Mesenchymal stem cell (in vitro differentiated cells and primary cell): ENCODE results near the gene TMEM51.

Experiments used
- DNase-seq: peaks from one replicate; pipeline ENCODE4 v3.0.0-alpha.2; 2013
- H2AFZ ChIP-seq: one replicate; pipeline ENCODE4 v1.6.1; 2013; ENCODE audit warnings: low read depth, mild to moderate bottlenecking, control low read depth, inconsistent platforms, low read length, moderate library complexity
- H2AK5ac ChIP-seq: 2 replicates; pipeline ENCODE4 v1.6.1; 2013; ENCODE audit warnings: low read length, moderate library complexity, mild to moderate bottlenecking, inconsistent platforms; ENCODE audit not compliant: severe bottlenecking
- H2BK120ac ChIP-seq: one replicate; pipeline ENCODE4 v1.6.1; 2013; ENCODE audit warnings: low read depth, mild to moderate bottlenecking, inconsistent platforms, low read length, moderate library complexity
- H2BK12ac ChIP-seq, 2 experiments: one replicate each; pipeline ENCODE4 v1.6.1; 2013; ENCODE audit warnings: inconsistent platforms in 2 of 2, low read length in 2 of 2, mild to moderate bottlenecking in 2 of 2, moderate library complexity in 2 of 2, control low read depth in 1 of 2
- H2BK15ac ChIP-seq: one replicate; pipeline ENCODE4 v1.6.1; 2013; ENCODE audit warnings: mild to moderate bottlenecking, low read depth, inconsistent platforms; ENCODE audit not compliant: poor library complexity, severe bottlenecking
- H2BK5ac ChIP-seq: 2 replicates; pipeline ENCODE4 v1.6.1; 2013; ENCODE audit warnings: low read depth, mild to moderate bottlenecking, low read length, control low read depth, inconsistent platforms; ENCODE audit not compliant: poor library complexity, severe bottlenecking
- H3K14ac ChIP-seq, 2 experiments: one replicate each; pipeline ENCODE4 v1.6.1; 2013; ENCODE audit warnings: inconsistent platforms in 2 of 2, low read length in 2 of 2, control low read depth in 1 of 2, mild to moderate bottlenecking in 1 of 2, moderate library complexity in 1 of 2
- H3K18ac ChIP-seq, 2 experiments: one replicate each; pipeline ENCODE4 v1.6.1; 2013; ENCODE audit warnings: inconsistent platforms in 2 of 2, low read length in 2 of 2, control low read depth in 1 of 2, low read depth in 1 of 2, mild to moderate bottlenecking in 1 of 2
- H3K23ac ChIP-seq, 2 experiments: one replicate each; pipeline ENCODE4 v1.6.1; 2013; ENCODE audit warnings: inconsistent platforms in 2 of 2, low read length in 2 of 2, mild to moderate bottlenecking in 2 of 2, moderate library complexity in 2 of 2, control low read depth in 1 of 2
- H3K27ac ChIP-seq: 2 replicates; pipeline ENCODE4 v1.5.1; 2013; ENCODE audit warnings: mild to moderate bottlenecking, moderate library complexity, low read length, control low read depth, inconsistent platforms; ENCODE audit not compliant: poor library complexity, severe bottlenecking
- H3K27me3 ChIP-seq, 2 experiments: 2 replicates each; pipeline versions ENCODE4 v1.6.1 to v1.7.0; 2013; ENCODE audit warnings: low read length in 2 of 2, mild to moderate bottlenecking in 2 of 2, moderate library complexity in 2 of 2, control low read depth in 1 of 2, inconsistent platforms in 1 of 2; ENCODE audit not compliant: control insufficient read depth in 1 of 2, insufficient read depth in 1 of 2
- H3K36me3 ChIP-seq, 2 experiments: 2 replicates each; pipeline versions ENCODE4 v1.6.1 to v1.7.0; 2013; ENCODE audit warnings: low read length in 2 of 2, control low read depth in 1 of 2, inconsistent platforms in 1 of 2, low read depth in 1 of 2, mild to moderate bottlenecking in 1 of 2; ENCODE audit not compliant: insufficient read depth in 2 of 2, control insufficient read depth in 1 of 2
- H3K4ac ChIP-seq, 2 experiments: one replicate each; pipeline ENCODE4 v1.6.1; 2013; ENCODE audit warnings: inconsistent platforms in 2 of 2, low read length in 2 of 2, mild to moderate bottlenecking in 2 of 2, moderate library complexity in 2 of 2, control low read depth in 1 of 2, low read depth in 1 of 2
- H3K4me1 ChIP-seq: 2 replicates; pipeline ENCODE4 v1.6.1; 2013; ENCODE audit warnings: low read depth, low read length, control low read depth; ENCODE audit not compliant: control insufficient read depth, insufficient read depth
- H3K4me2 ChIP-seq: 2 replicates; pipeline ENCODE4 v1.6.1; 2013; ENCODE audit warnings: low read length, mild to moderate bottlenecking, inconsistent platforms; ENCODE audit not compliant: poor library complexity, severe bottlenecking
- H3K4me3 ChIP-seq, 2 experiments: 2 replicates each; pipeline versions ENCODE4 v1.5.1 to v1.7.0; 2013; ENCODE audit warnings: low read length in 2 of 2, mild to moderate bottlenecking in 2 of 2, control low read depth in 1 of 2, low read depth in 1 of 2; ENCODE audit not compliant: insufficient read depth in 1 of 2
- H3K79me1 ChIP-seq: replicated peaks from 2 replicates; pipeline ENCODE4 v1.6.1; 2013; ENCODE audit warnings: mild to moderate bottlenecking, control low read depth, low read length, inconsistent platforms; ENCODE audit not compliant: poor library complexity, severe bottlenecking
- H3K9ac ChIP-seq: 2 replicates; pipeline ENCODE4 v1.7.0; 2013; ENCODE audit warnings: mild to moderate bottlenecking, low read length, moderate library complexity
- H3K9me3 ChIP-seq: 2 replicates; pipeline ENCODE4 v1.7.0; 2013; ENCODE audit warnings: mild to moderate bottlenecking, low read length; ENCODE audit not compliant: control insufficient read depth
- H4K8ac ChIP-seq: one replicate; pipeline ENCODE4 v1.6.1; 2013; ENCODE audit warnings: inconsistent platforms, mild to moderate bottlenecking, low read length, moderate library complexity
- H4K91ac ChIP-seq: one replicate; pipeline ENCODE4 v1.6.1; 2013; ENCODE audit warnings: mild to moderate bottlenecking, low read length, inconsistent platforms
- WGBS: methylation state at CpG from one replicate; pipeline ENCODE4 v1.1.7; 2013; ENCODE audit warnings: mixed read lengths; 5-methylcytosine and 5-hydroxymethylcytosine counted together

The TMEM51 gene

GRCh38 chr1:15195420-15196052 is 42.0 kb downstream of the TMEM51 start:
- H3K9ac ChIP-seq = no peak overlapping the region

GRCh38 chr1:15196069-15196468 is 42.5 kb downstream of the TMEM51 start:
- Histone ChIP-seq H3K9me3 (no peaks in the 10 kb centered on the region), H3K4me3 (no peak overlapping the region), H2BK5ac (no peak overlapping the region), H3K4ac (no peak overlapping the region), H2AFZ (no peak overlapping the region), H3K4me2 (no peak overlapping the region), H3K79me1 (peaks cover 43% of the 10 kb centered on the region), H4K91ac (no peak overlapping the region), H3K18ac (no peak overlapping the region), H2BK12ac (no peak overlapping the region), H2BK120ac (no peak overlapping the region), H3K36me3 (peaks cover 0 to 3% of the 10 kb centered on the region in 2 experiments), H3K23ac (no peak overlapping the region), H2BK15ac (no peak overlapping the region), H3K4me1 (peaks cover 37% of the 10 kb centered on the region), H4K8ac (no peak overlapping the region), H3K14ac (peak overlapping the region in 1 of 2 experiments; percentile 39), H3K27me3 (peaks cover 0 to 8% of the 10 kb centered on the region in 2 experiments), H2AK5ac (no peak overlapping the region), H3K27ac (no peak overlapping the region), H3K9ac (no peak overlapping the region)
- 89% methylated on average over 9 of the region's 9 CpGs for WGBS
- DNase-seq = no peak

More at GRCh38 chr1:15195420-15196052, 42.0 kb downstream of the TMEM51 start:
- 84% methylated on average over 9 of the region's 9 CpGs for WGBS
- Histone ChIP-seq H3K4ac (no peak overlapping the region), H3K27me3 (peaks cover 0 to 8% of the 10 kb centered on the region in 2 experiments), H3K4me3 (no peak overlapping the region), H3K27ac (no peak overlapping the region), H2BK5ac (no peak overlapping the region), H2BK120ac (no peak overlapping the region), H3K18ac (no peak overlapping the region), H2AFZ (no peak overlapping the region), H3K23ac (no peak overlapping the region), H3K36me3 (peaks cover 0 to 3% of the 10 kb centered on the region in 2 experiments), H3K14ac (no peak overlapping the region), H2BK12ac (no peak overlapping the region), H3K9me3 (no peaks in the 10 kb centered on the region), H3K79me1 (peaks cover 44% of the 10 kb centered on the region), H3K4me2 (no peak overlapping the region), H2BK15ac (no peak overlapping the region), H4K8ac (no peak overlapping the region), H3K4me1 (peaks cover 36% of the 10 kb centered on the region), H4K91ac (no peak overlapping the region), H2AK5ac (no peak overlapping the region)
- no peak for DNase-seq

DNA sequence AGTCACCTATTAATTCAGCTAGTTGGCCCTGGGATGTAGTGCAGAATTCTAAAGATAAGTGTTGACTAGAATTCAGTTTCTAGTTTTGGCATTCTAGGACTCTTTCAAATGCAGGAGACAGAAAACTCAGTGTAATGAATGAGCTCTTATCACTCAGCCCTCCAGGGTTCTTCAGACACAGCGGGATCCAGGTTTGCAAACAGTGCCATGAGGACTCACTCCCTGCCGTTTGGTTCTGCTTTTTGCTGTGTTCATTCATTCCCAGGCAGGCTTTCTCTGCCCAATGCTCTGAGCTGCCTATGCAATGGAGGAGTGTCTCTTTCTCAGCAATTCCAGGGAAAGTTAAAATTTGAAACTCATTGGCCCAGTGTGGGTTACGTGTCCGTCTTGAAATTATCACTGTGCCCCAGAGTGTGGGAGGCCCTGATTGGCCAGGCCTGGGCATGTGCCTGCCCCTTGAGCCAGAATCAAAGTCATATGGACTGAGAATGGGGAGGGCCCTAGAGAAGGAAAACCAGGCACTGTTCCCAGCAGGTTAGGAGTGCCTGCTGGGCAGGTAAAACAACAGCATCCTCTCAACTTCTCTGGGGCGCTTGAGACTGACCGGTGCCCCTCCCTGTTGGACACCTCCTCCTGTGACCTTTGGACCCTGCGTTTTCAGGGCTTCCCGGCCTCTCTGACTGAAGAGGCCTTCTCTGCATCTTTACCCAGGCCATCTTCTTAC is 43.4 kb downstream of the TMEM51 start:
- Histone ChIP-seq H2BK120ac (no peak overlapping the region), H2BK12ac (no peak overlapping the region), H3K23ac (no peak overlapping the region), H2BK15ac (no peak overlapping the region), H3K36me3 (peaks cover 0 to 3% of the 10 kb centered on the region in 2 experiments), H3K27ac (no peak overlapping the region), H3K4me3 (no peak overlapping the region), H3K79me1 (peaks cover 37% of the 10 kb centered on the region), H2BK5ac (no peak overlapping the region), H3K9me3 (no peaks in the 10 kb centered on the region), H3K4me2 (no peak overlapping the region), H3K27me3 (peaks cover 0 to 8% of the 10 kb centered on the region in 2 experiments), H3K18ac (peak overlapping the region in 1 of 2 experiments; percentile 41), H2AK5ac (no peak overlapping the region), H3K14ac (peak overlapping the region in 1 of 2 experiments; percentile 4), H4K8ac (no peak overlapping the region), H3K4me1 (peaks cover 40% of the 10 kb centered on the region), H3K4ac (no peak overlapping the region), H2AFZ (no peak overlapping the region), H3K9ac (no peak overlapping the region), H4K91ac (no peak overlapping the region)
- DNase-seq = no peak
- 64% methylated on average over 8 of the region's 8 CpGs for WGBS
